MG63 (cell line): Measurements from ENCODE around the gene CD24. TPM values are rescaled to one million over a fixed set of nuclear protein-coding genes. Genes with fewer than 3 reads are reported as not detected.
"Not testable (repeated sequence)": the region's sequence is repeated elsewhere in the genome, so short reads cannot be mapped to it uniquely, and the experiment has no call there.

ENCODE experiments used
- DNase-seq: peaks from one replicate; pipeline ENCODE4 v3.0.0-alpha.2; 2020
- H3K27me3 ChIP-seq: fragments of 250-450 bp; sonication (Bioruptor Pico); 2 replicates; pipeline ENCODE4 v1.5.1; 2020; ENCODE audit warnings: mild to moderate bottlenecking, moderate library complexity
- H3K36me3 ChIP-seq: fragments of 250-450 bp; sonication (Bioruptor Pico); 2 replicates; pipeline ENCODE4 v1.5.1; 2020; ENCODE audit warnings: mild to moderate bottlenecking, moderate library complexity
- H3K4me3 ChIP-seq: fragments of 250-450 bp; sonication (Bioruptor Pico); 2 replicates; pipeline ENCODE4 v1.5.1; 2020; ENCODE audit warnings: mild to moderate bottlenecking, moderate library complexity
- H3K9me3 ChIP-seq: fragments of 250-450 bp; sonication (Bioruptor Pico); 2 replicates; pipeline ENCODE4 v1.5.1; 2020; ENCODE audit warnings: mild to moderate bottlenecking, moderate library complexity
- total RNA-seq: library from RNA; depleted of rRNA; stranded (reverse); fragments of >200 nt; shearing (Covaris generic); gene quantifications from 2 replicates; pipeline ENCODE4 v1.2.3, GENCODE V29; 2014; ENCODE audit warnings: low replicate concordance; rRNA removed

The CD24 gene, protein sequence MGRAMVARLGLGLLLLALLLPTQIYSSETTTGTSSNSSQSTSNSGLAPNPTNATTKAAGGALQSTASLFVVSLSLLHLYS
- total RNA-seq, result 0.30 and 1.7 TPM in 2 replicates

DNA sequence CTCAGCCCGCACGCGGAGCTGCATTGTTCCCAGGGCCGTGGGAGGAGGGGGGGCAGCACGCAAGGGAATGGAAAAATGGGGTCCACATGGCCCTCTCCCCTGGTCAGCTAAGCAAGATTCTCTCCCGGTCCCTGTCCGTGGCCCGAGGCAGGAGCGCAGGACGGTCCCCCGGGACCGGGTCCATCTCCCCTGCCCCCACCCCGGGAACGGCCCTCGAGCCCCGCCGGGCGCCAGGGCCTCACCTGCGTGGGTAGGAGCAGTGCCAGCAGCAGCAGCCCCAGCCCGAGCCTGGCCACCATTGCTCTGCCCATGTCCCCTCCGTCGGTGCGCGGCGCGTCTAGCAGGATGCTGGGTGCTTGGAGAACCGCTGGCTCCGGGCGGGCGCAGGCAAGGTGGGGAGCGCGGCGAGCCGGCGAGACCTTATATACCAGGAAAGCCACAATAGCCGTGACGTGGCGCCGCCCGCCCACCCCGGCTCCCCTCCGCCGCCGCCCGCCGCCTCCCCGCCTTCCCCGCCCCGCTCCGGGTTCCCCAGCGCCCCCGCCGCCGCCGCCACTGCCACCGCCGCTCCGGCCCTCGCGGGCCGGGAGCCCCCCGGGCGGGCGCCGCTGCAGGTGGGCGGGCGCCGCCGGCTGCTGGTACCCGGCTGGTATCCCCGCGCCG, at the start of gene CD24:
CD24 (minus strand) TSS at position 394 of the 663 bp plus-strand sequence; CDS start at position 311, 83 bp downstream.
- H3K27me3 ChIP-seq, result peaks cover 42% of the 10 kb centered on the region
- no peaks in the 10 kb centered on the region for H3K36me3 ChIP-seq
- no peaks in the 10 kb centered on the region for H3K9me3 ChIP-seq
- DNase-seq, result peak; percentile 26
- peak within 1 kb of the TSS; percentile 52 for H3K4me3 ChIP-seq

DNA sequence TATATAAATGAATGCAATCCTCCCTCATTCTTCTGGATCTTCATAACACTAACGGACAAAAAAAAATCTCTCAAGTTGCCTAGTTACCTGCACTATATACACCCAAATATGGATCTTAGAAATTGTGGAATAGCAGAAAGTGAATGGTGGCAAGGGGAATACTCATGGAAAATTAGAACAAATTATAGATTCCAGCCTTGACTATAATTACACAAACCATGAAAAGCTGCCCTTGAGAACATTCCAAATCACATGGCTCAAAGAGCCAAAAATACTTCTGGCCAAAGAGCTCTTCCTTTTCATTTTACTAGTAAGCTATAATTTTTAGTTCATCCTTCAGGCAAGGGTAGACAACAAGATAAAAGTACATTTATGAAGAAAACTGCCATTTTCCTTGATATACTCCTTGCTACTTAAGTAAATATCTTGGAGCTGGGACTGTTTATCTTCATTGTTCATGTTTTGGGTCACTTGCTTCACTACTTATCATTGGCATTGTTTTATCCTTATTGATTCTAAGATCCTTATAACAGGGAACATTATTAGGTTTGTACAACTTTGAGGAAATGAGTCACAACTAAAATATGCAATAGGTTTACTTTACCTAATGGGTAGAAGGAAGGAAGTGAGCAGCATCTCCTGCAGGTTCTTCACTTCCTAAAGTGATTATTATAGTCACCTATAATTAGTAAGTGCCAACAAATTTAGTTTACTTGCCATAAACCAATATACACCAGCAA, 47.1 kb upstream of the CD24 start:
- no peaks in the 10 kb centered on the region for H3K27me3 ChIP-seq
- H3K4me3 ChIP-seq, result no peak overlapping the region
- DNase-seq, result no peak
- no peaks in the 10 kb centered on the region for H3K9me3 ChIP-seq
- H3K36me3 ChIP-seq, result no peaks in the 10 kb centered on the region

DNA sequence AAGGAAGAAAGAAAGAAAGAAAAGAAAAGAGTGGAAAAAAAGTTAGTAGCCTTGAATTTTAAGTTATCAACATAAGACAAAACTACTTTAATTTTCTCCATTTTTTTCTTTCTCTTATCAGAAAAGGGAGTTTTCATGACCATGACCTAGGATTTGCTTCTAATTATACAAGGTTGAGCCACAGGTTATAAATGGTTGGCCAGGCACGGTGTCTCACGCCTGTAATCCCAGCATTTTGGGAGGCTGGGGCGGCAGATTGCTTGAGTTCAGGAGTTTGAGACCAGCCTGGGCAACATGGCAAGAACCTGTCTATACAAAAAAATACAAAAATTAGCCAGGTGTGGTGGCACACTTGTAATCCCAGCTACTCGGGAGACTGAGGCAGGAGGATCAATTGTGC, 45.7 kb upstream of the CD24 start:
- no peaks in the 10 kb centered on the region for H3K36me3 ChIP-seq
- H3K4me3 ChIP-seq, result no peak overlapping the region
- no peak for DNase-seq
- H3K27me3 ChIP-seq, result no peaks in the 10 kb centered on the region
- no peaks in the 10 kb centered on the region for H3K9me3 ChIP-seq

DNA sequence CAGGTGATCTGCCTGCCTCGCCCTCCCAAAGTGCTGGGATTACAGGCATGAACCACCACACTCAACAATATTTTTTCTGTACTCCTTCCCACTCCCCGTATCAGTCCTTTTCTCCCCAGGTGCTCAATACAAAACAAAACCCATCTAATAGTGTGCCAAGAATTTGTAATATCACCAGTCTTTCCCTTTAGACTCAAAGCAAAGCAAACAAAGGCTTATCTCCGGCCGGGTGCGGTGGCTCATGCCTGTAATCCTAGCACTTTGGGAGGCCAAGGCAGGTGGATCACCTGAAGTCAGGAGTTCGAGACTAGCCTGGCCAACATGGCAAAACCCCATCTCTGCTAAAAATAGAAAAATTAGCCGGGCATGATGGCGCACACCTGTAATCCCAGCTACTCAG, 45.1 kb upstream of the CD24 start:
- DNase-seq, H3K9me3 ChIP-seq, H3K36me3 ChIP-seq, H3K4me3 ChIP-seq, H3K27me3 ChIP-seq: not testable (repeated sequence)

DNA sequence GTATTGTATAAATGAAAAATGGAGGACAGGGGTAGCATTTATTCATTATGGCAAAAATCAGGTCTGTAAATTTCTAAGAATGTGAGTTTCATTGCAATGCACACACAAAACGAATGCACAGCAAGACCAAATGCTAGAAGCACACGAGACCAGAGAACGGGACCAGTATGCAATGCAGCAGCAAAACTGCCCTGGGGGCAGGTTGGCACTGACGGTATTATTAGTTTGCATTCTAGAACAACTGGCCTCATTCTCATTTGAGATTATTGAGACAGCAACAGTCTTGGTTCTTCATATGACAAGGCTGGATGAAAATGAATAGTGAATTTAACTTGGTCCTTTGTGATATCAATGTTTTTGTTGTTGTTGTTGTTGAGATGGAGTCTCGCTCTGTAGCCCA, 44.5 kb upstream of the CD24 start:
- H3K36me3 ChIP-seq, result no peaks in the 10 kb centered on the region
- no peaks in the 10 kb centered on the region for H3K9me3 ChIP-seq
- H3K27me3 ChIP-seq, result no peaks in the 10 kb centered on the region
- no peak overlapping the region for H3K4me3 ChIP-seq
- no peak for DNase-seq

DNA sequence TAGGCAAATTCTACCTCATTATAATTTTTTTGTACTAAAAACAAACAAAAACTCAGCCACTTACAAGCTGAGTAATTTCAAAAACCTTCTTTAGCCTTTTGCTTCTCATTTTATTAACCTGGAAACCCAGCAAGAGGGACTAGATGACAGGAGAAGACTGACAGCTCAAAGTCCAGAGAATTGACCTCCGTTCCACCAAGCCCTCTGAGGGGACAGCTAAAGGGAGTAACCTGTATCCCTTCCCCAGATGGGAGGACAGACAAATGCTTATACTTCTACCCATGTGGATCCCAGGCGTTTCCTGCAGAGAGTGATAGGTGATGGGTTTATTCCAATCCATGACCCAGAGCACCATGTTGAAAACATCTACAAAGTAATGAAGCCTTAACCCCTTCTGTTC, 35.0 kb upstream of the CD24 start:
- no peak overlapping the region for H3K4me3 ChIP-seq
- no peaks in the 10 kb centered on the region for H3K36me3 ChIP-seq
- no peaks in the 10 kb centered on the region for H3K9me3 ChIP-seq
- H3K27me3 ChIP-seq, result no peaks in the 10 kb centered on the region
- DNase-seq, result no peak

DNA sequence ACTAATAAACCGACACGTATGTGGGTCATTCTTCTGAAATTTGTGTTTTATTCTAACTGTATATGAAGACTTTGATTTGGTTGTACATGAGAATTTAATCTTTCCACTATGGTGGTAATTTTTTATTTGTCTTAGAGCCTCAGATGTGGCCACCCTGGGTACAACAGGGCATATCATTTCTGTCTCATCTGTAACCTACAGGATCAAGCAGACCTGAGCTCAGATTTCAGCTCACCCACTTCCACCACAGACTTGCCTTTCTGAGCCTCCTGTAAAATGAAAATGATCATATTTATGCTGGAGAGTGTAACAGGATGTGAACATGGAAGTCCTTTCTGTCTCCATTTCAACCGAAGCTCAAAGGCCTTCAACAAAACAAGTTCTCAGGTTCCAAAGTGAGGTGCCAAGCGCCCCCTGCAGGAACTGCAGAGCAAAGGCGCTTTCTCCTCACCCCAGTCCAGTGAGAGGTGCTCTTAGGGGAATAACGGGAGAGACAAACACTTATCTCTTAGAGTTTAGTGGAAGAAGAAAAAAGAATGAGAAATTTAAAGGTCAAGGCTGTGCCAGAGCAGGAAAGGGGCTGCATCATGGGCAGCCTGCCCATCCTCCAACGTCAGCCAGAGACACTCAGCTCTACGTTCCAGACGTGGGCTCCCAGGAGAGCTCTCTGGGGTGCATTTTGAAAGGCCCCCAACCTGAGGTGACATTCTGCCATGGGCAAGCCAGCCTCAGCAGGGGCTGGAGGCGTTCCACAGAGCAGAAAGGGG, 23.0 kb upstream of the CD24 start:
- no peaks in the 10 kb centered on the region for H3K9me3 ChIP-seq
- H3K4me3 ChIP-seq, result no peak overlapping the region
- no peaks in the 10 kb centered on the region for H3K27me3 ChIP-seq
- peak; percentile 37 for DNase-seq
- H3K36me3 ChIP-seq, result no peaks in the 10 kb centered on the region

DNA sequence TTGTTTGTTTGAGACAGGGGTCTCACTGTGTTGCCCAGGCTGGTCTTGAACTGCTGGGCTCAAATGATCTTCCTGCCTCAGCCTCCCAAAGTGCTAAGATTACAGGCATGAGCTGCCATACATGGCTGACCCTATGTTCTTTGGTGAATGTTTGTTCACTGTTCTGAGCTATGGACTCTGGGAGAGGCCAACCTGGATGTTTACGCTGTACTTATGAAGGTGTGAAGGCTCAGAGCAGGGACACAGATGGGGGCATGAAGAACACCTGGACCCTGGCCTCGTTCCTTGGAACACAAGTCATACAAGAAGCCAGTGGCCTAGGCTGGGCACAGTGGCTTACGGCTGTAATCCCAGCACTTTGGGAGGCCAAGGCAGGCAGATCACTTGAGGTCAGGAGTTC, 21.1 kb upstream of the CD24 start:
- DNase-seq, result no peak

DNA sequence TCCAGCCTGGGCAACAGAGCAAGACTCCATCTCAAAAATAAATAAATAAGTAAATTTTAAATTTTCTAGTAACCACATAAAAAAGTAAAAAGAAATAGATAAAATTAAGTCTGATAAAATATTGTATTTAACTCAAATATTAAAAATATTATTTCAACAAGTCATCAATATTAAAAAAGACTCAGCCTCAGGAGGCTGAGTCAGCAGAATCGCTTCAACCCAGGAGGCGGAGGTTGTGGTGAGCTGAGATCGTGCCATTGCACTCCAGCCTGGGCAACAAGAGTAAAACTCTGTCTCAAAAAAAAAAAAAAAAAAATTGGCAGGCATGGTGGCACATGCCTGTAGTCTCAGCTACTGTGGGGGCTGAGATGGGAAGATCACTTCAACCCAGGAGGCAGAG, 15.2 kb upstream of the CD24 start:
- H3K36me3 ChIP-seq, H3K4me3 ChIP-seq: not testable (repeated sequence)
- peak; percentile 5 for DNase-seq

More for the DNA sequence above, 21.1 kb upstream of the CD24 start:
- H3K27me3 ChIP-seq, result no peaks in the 10 kb centered on the region
- H3K9me3 ChIP-seq, result no peaks in the 10 kb centered on the region
- H3K4me3 ChIP-seq, result no peak overlapping the region
- H3K36me3 ChIP-seq, result no peaks in the 10 kb centered on the region

DNA sequence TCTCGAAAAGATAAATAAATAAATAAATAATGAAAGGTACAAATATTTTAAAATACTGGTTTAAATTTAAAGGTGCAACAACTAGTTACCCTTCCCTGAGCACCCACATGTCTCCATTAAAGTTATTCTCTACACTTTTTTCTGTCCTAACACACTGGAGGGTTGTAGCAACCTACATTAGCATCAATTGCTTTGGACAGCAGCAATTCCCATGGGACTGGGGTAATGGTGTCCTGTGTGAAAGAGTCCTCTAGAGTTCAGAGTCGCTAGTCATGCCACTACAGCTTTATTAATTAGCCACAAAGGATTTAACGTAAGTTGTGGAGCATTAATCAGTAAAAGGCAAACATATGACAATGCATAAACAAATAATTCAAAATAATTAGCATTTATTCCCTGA, 14.1 kb upstream of the CD24 start:
- H3K36me3 ChIP-seq, result no peaks in the 10 kb centered on the region
- no peak overlapping the region for H3K4me3 ChIP-seq
- no peaks in the 10 kb centered on the region for H3K9me3 ChIP-seq
- no peak for DNase-seq
- H3K27me3 ChIP-seq, result 0 out of 2 replicates have a peak, but pooled peaks cover 4% of the 10 kb centered on the region

More for the DNA sequence above, 15.2 kb upstream of the CD24 start:
- not testable (repeated sequence) for H3K27me3 ChIP-seq, H3K9me3 ChIP-seq

DNA sequence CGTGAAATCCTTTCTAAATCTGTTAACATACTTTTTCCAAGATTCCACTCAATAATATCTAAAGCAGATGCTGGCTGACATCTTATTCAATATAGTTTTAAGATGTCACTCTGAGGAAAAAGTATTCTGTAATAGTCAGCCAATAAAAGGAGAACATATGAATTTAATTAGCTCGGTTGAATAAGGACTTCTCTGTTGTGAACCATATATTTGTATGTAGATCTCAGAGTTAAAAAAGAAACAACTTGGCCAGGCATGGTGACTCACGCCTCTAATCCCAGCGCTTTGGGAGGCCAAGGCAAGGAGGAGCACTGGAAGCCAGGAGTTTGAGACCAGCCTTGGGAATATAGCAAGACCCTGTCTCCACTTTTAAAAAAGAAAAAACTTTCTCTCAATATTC, 7.4 kb upstream of the CD24 start:
- no peak overlapping the region for H3K4me3 ChIP-seq
- no peaks in the 10 kb centered on the region for H3K27me3 ChIP-seq
- no peaks in the 10 kb centered on the region for H3K9me3 ChIP-seq
- DNase-seq, result peak; percentile 32
- no peaks in the 10 kb centered on the region for H3K36me3 ChIP-seq

DNA sequence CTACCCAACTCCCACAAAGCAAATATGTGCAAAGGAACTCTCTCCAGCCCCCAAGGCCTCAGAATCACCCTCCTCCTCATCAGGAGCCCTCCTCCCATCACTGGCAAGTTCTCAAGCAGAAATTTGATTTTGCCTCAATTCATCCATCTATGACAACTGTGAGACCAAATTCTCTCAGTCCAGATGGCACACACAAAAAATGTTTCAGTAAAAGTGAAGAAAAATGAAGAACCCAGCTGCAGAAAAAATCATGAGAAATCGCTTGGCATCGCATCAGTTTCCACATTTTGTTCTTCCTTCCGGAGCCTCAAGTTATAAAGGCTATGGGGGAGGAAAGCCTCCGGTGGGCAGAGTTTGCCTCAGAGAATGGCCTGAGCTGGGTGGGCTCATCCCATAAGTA, 6.4 kb upstream of the CD24 start:
- no peaks in the 10 kb centered on the region for H3K36me3 ChIP-seq
- H3K4me3 ChIP-seq, result no peak overlapping the region
- peaks cover 6% of the 10 kb centered on the region for H3K27me3 ChIP-seq
- no peak for DNase-seq
- no peaks in the 10 kb centered on the region for H3K9me3 ChIP-seq

DNA sequence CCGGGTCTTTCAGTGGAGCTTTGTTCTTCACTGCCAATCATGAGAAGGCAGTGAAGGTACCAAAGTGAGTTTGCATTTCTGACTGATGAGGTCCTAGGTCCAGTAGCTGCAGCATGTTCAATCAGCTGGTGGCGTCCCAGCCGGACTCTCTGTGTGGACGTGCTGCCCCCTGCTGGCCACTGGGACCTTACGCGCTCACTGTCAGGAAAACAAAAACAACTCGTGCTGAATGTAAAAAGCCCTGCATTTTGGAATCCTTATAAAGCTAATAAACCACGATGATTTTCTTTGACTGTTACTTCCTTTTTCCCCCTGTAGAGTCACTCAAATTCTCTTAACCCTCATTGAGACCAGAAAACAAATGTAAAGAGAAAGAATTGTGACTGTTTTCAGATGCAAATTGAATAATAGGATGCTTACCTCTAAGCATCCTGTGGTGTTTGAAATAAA, 4.9 kb upstream of the CD24 start:
- peak; percentile 71 for DNase-seq
- Histone ChIP-seq H3K27me3 (peaks cover 13% of the 10 kb centered on the region), H3K9me3 (no peaks in the 10 kb centered on the region), H3K36me3 (no peaks in the 10 kb centered on the region), H3K4me3 (no peak overlapping the region)

DNA sequence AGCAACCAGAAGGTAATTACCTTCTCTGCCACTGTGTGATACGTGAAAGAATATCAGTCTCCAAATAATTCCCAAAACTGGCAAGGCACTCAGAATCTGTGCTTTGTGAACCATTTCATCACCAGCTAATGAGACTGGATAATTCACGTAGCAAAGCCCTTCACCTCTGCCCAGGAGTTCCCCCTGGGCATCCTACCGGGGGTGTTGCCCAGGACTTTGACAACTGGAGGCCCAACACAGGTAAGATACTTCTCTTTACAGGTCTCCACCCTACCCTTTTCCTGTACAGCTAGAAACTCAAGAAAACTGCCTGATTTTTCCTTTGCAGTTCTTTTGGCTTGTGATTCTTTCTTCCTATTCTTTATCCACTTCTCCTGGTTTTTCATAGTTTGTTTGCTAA, 2.7 kb upstream of the CD24 start:
- no peak for DNase-seq
- Histone ChIP-seq H3K36me3 (no peaks in the 10 kb centered on the region), H3K4me3 (no peak overlapping the region), H3K27me3 (peaks cover 35% of the 10 kb centered on the region), H3K9me3 (no peaks in the 10 kb centered on the region)

DNA sequence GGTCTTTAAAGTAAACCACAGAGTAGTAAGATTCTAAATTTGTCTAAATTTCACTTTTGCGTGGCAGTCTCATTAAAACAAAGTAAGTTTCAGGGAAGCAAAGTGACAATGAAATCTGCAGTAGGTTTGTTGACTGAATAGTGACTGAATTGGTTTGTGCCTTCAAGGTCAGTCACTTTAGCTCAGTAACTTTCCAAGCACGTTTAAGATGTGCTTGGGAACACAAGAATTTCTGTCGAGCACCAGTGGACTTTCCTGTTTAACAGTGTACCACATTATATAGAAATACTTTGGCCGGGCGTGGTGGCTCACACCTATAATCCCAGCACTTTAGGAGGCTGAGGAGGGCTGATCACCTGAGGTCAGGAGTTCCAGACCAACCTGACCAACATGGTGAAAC, 1.7 kb upstream of the CD24 start:
- peaks cover 42% of the 10 kb centered on the region for H3K27me3 ChIP-seq

DNA sequence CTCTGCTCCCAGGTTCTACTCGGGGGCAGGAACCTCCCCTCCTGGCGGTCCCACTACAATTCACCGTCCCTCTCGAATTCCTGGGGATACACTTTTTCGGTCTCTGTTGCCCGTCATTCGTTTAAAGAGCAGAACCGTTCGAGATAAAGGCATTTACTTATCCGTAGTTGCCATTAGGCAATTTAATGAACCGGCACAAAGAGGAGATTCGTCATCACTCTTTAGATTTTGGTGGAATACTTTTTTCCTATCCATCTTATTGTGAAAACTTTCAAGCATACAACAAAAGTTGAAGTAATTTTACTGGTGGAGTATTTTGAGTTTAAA, 1.2 kb upstream of the CD24 start:
- DNase-seq, result no peak
- no peak overlapping the region for H3K4me3 ChIP-seq

More for the DNA sequence above, 1.7 kb upstream of the CD24 start:
- Histone ChIP-seq H3K4me3 (no peak overlapping the region), H3K9me3 (no peaks in the 10 kb centered on the region), H3K36me3 (no peaks in the 10 kb centered on the region)
- no peak for DNase-seq

DNA sequence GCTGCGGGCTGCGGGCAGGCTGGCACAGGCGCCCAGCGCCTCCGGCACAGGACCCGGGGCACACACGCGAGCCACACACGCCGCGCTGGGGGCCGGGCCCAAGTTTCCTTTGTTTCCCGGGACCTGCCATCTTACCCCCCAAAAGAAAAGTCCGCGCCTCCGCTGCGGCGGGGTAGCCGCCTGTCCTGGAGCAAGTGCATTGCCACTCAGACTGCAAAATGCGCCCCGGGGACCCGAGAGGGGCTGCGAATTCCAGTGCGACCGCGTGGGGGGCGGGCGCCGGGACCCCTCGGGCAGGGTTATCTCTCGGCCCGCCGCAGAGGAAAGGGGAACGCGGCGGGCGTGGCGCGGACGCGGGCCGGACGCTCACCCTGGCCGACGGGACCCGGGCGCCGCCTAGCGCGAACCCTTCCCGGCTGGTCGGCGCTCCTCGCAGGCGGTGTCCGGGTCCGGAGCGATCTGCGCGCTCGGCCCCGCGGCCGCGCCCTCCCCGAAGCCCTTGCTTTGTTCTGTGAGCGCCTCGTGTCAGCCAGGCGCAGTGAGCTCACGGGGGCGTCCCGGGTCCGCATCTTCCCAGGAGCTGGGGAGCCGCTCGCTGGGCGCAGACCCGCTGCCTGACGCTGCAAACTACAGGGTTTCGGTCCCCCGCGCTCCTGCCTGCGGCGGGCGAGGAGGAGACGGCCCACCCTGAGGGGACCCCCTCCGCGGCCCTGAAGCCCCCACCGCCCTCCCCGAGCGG, 639 bp upstream of the CD24 start:
- Histone ChIP-seq H3K27me3 (peaks cover 42% of the 10 kb centered on the region), H3K36me3 (no peaks in the 10 kb centered on the region), H3K4me3 (peak overlapping the region; percentile 52), H3K9me3 (no peaks in the 10 kb centered on the region)
- peak; percentile 57 for DNase-seq

More for the DNA sequence above, 1.2 kb upstream of the CD24 start:
- Histone ChIP-seq H3K27me3 (peaks cover 42% of the 10 kb centered on the region), H3K9me3 (no peaks in the 10 kb centered on the region), H3K36me3 (no peaks in the 10 kb centered on the region)
